ENCODE measurements around the gene LMO7. TPM values are rescaled to one million over a fixed set of nuclear protein-coding genes. Genes with fewer than 3 reads are reported as not detected.
"Not testable (repeated sequence)": the region's sequence is repeated elsewhere in the genome, so short reads cannot be mapped to it uniquely, and the experiment has no call there.

The LMO7 gene
- total RNA-seq, 1 donor from 2014 or later = 239 TPM

DNA sequence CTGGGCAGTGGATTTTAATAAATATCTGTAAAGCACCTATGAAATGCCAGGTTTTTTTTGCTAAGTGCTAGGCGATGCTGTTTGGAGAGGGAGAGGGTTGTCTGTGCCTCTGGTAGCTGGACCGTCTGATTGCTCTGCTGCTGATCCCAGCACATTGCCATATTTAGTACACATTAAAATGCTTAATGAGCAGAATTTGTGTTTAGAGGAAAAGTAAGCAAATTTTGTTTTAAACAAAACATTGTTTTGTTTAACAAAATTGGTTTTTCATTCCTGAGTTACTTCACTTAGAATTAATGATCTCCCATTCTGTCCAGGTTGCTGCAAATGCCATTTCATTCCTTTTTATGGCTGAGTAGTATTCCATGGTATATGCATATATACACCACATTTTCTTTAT is 85.2 kb downstream of the LMO7 start:
- peaks cover 25% of the 10 kb centered on the region for H3K36me3 Mint-ChIP-seq (ENCODE audit: unreplicated experiment)
- peaks cover 3% of the 10 kb centered on the region for H3K9me3 Mint-ChIP-seq (ENCODE audit: unreplicated experiment)
- no peak overlapping the region for H3K4me3 Mint-ChIP-seq (ENCODE audit: unreplicated experiment)
- TF ChIP-seq, protein P1, sequence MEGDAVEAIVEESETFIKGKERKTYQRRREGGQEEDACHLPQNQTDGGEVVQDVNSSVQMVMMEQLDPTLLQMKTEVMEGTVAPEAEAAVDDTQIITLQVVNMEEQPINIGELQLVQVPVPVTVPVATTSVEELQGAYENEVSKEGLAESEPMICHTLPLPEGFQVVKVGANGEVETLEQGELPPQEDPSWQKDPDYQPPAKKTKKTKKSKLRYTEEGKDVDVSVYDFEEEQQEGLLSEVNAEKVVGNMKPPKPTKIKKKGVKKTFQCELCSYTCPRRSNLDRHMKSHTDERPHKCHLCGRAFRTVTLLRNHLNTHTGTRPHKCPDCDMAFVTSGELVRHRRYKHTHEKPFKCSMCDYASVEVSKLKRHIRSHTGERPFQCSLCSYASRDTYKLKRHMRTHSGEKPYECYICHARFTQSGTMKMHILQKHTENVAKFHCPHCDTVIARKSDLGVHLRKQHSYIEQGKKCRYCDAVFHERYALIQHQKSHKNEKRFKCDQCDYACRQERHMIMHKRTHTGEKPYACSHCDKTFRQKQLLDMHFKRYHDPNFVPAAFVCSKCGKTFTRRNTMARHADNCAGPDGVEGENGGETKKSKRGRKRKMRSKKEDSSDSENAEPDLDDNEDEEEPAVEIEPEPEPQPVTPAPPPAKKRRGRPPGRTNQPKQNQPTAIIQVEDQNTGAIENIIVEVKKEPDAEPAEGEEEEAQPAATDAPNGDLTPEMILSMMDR (IDR thresholded peaks at IDR 0.05) = no peak
- no peak for DNase-seq (ENCODE audit: extremely low spot score, unreplicated experiment)
- no peak overlapping the region for H3K27ac Mint-ChIP-seq (ENCODE audit: unreplicated experiment)
- peaks cover 52% of the 10 kb centered on the region for H3K4me1 Mint-ChIP-seq (ENCODE audit: unreplicated experiment)
- no peaks in the 10 kb centered on the region for H3K27me3 Mint-ChIP-seq (ENCODE audit: unreplicated experiment)

DNA sequence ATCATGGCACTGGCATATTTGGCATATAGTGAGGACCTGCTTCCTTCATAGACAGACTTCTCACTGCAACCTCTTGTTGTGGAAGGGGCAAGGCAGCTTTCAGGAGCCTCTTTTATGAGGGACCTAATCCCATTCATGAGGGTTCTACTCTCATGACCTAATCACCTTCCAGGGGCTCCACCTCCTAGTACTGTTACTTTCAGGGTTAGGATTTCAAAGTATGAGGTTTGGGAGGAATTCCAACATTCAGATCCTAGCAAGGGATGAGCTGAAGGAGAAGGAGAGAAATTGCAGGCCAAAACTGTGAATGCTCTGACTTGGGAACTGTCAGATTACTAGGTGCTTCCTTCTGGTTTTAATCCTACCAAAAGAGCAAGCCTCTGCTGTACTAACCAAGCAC is 87.8 kb downstream of the LMO7 start:
- peaks cover 3% of the 10 kb centered on the region for H3K9me3 Mint-ChIP-seq (ENCODE audit: unreplicated experiment)
- H3K27ac Mint-ChIP-seq (ENCODE audit: unreplicated experiment) = peak overlapping the region; percentile 25
- H3K4me3 Mint-ChIP-seq (ENCODE audit: unreplicated experiment) = no peak overlapping the region

DNA sequence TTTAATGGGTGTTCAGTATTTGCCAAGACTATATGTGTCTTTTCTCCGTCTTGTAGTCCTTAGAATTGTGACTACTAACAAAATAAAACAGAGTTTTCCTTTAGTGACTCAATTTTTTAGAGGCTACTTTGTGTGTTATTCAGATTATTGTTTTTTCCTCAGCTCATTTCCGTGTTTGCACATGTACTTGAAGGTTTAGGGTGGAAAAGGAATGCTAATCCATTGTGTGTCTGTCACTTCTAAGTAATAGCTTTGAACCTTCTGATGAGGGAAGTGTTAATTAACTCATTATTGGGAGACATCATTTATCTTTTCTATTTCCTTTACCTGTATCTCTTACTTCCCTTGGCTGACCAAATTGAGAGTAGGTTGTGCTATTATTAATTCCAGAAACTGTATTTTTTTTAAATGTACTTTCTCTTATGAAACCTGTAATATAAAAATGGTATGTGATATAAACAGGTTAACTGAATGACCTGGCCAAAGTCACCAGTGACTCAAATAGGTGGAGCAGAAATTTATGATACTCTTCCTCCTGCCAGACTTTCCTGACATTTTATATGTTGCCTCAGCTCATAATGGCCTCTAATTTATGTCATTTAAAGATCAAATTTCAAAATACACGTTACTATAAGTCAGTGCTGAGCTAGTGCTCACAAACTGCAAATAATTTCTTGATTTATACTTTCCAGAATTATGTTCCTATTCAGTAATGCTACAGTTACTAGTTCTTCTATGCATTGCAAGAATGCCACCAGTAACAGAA is 88.8 kb downstream of the LMO7 start:
- TF ChIP-seq, protein P1 (IDR thresholded peaks at IDR 0.05) = no peak
- H3K36me3 Mint-ChIP-seq (ENCODE audit: unreplicated experiment) = peaks cover 18% of the 10 kb centered on the region
- peaks cover 3% of the 10 kb centered on the region for H3K9me3 Mint-ChIP-seq (ENCODE audit: unreplicated experiment)
- peaks cover 36% of the 10 kb centered on the region for H3K4me1 Mint-ChIP-seq (ENCODE audit: unreplicated experiment)
- H3K4me3 Mint-ChIP-seq (ENCODE audit: unreplicated experiment) = no peak overlapping the region
- H3K27ac Mint-ChIP-seq (ENCODE audit: unreplicated experiment) = peak overlapping the region; percentile 50
- no peaks in the 10 kb centered on the region for H3K27me3 Mint-ChIP-seq (ENCODE audit: unreplicated experiment)
- no peak for DNase-seq (ENCODE audit: extremely low spot score, unreplicated experiment)

More for the DNA sequence above, 87.8 kb downstream of the LMO7 start:
- Mint-ChIP-seq H3K27me3 (ENCODE audit: unreplicated experiment) (no peaks in the 10 kb centered on the region), H3K36me3 (ENCODE audit: unreplicated experiment) (peaks cover 22% of the 10 kb centered on the region), H3K4me1 (ENCODE audit: unreplicated experiment) (peaks cover 39% of the 10 kb centered on the region)
- TF ChIP-seq, protein P1 (IDR thresholded peaks at IDR 0.05) = no peak
- DNase-seq (ENCODE audit: extremely low spot score, unreplicated experiment) = no peak

DNA sequence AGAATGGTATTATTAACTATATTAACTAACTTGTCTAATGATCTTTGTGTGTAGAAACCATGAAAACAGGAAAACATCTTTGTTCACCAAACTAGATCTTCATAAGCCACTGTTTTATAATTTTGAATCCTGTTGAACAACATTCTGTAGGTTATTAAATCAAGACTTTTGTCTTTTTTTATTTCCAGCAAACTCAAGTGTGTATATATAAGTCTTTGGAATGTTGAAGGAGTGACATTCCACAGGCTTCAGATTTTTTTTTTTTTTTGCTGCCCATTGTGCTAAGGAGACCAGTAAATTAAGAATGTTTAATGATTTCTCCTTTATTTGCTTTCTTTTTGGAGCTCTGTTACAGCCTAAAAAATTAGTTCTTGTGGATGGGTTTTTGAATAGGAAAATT is 89.6 kb downstream of the LMO7 start:
- H3K27me3 Mint-ChIP-seq (ENCODE audit: unreplicated experiment) = no peaks in the 10 kb centered on the region
- H3K4me3 Mint-ChIP-seq (ENCODE audit: unreplicated experiment) = peak overlapping the region; percentile 11
- DNase-seq (ENCODE audit: extremely low spot score, unreplicated experiment) = no peak
- peaks cover 3% of the 10 kb centered on the region for H3K9me3 Mint-ChIP-seq (ENCODE audit: unreplicated experiment)
- TF ChIP-seq, protein P1 (IDR thresholded peaks at IDR 0.05) = no peak
- peaks cover 15% of the 10 kb centered on the region for H3K36me3 Mint-ChIP-seq (ENCODE audit: unreplicated experiment)
- H3K4me1 Mint-ChIP-seq (ENCODE audit: unreplicated experiment) = peaks cover 34% of the 10 kb centered on the region
- peak overlapping the region; percentile 50 for H3K27ac Mint-ChIP-seq (ENCODE audit: unreplicated experiment)

DNA sequence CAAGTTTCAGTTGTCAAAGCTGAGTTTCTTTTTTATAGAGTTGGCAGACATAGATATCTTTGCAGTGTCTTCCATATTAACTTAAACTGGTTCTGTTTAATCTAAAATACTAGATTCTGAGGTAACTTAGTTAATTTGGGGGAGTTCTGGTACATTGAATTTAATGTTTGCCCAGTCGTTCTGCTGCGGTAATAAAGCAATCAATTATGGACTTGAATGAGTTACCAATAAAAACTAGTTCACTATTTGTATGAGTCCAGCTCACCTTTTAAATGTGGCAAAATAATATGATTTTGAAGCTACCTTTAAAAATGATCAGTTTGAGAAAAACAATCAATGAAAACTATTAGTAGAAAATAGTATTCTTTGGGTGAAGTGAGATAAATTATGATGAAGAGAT is 90.2 kb downstream of the LMO7 start:
- Mint-ChIP-seq H3K4me1 (ENCODE audit: unreplicated experiment) (peaks cover 34% of the 10 kb centered on the region), H3K27me3 (ENCODE audit: unreplicated experiment) (no peaks in the 10 kb centered on the region), H3K4me3 (ENCODE audit: unreplicated experiment) (peak overlapping the region; percentile 11), H3K9me3 (ENCODE audit: unreplicated experiment) (peaks cover 3% of the 10 kb centered on the region), H3K27ac (ENCODE audit: unreplicated experiment) (peak overlapping the region; percentile 50), H3K36me3 (ENCODE audit: unreplicated experiment) (peaks cover 19% of the 10 kb centered on the region)
- no peak for DNase-seq (ENCODE audit: extremely low spot score, unreplicated experiment)
- TF ChIP-seq, protein P1 (IDR thresholded peaks at IDR 0.05) = no peak

DNA sequence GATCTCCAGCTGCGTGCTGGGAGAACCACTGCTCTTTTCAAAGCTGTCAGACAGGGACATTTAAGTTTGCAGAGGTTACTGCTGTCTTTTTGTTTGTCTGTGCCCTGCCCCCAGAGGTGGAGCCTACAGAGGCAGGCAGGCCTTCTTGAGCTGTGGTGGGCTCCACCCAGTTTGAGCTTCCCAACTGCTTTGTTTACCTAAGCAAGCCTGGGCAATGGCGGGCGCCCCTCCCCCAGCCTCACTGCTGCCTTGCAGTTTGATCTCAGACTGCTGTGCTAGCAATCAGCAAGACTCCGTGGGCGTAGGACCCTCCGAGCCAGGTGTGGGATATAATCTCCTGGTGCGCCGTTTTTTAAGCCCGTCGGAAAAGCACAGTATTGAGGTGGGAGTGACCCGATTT is 97.0 kb downstream of the LMO7 start:
- DNase-seq (ENCODE audit: extremely low spot score, unreplicated experiment); H3K27me3 Mint-ChIP-seq (ENCODE audit: unreplicated experiment); H3K9me3 Mint-ChIP-seq (ENCODE audit: unreplicated experiment); H3K4me3 Mint-ChIP-seq (ENCODE audit: unreplicated experiment); H3K27ac Mint-ChIP-seq (ENCODE audit: unreplicated experiment): not testable (repeated sequence)
- H3K36me3 Mint-ChIP-seq (ENCODE audit: unreplicated experiment) = peaks cover 36% of the 10 kb centered on the region
- peaks cover 15% of the 10 kb centered on the region for H3K4me1 Mint-ChIP-seq (ENCODE audit: unreplicated experiment)
